Chondrocyte (in vitro differentiated cells): ENCODE results near the gene ASPN. TPM values are rescaled to one million over a fixed set of nuclear protein-coding genes. Genes with fewer than 3 reads are reported as not detected.
A peak's percentile ranks its signal among the peaks of the same experiment; 100 is the strongest.

Source experiments
- DNase-seq: peaks from one replicate; pipeline ENCODE4 v3.0.0; 2021; ENCODE audit warnings: mixed read lengths, low spot score
- H3K27ac Mint-ChIP-seq: one replicate; pipeline ENCODE4 v1.8.0; 2021; ENCODE audit warnings: mild to moderate bottlenecking, moderate library complexity, mixed read lengths; ENCODE audit not compliant: unreplicated experiment
- H3K27me3 Mint-ChIP-seq: 2 replicates; pipeline ENCODE4 v1.8.0; 2021; ENCODE audit warnings: low read depth, mixed read lengths
- H3K36me3 Mint-ChIP-seq: 2 replicates; pipeline ENCODE4 v1.8.0; 2021; ENCODE audit warnings: low read depth, mixed read lengths
- H3K4me1 Mint-ChIP-seq: 2 replicates; pipeline ENCODE4 v1.8.0; 2021; ENCODE audit warnings: low read depth, mild to moderate bottlenecking, mixed read lengths
- H3K4me3 Mint-ChIP-seq: one replicate; pipeline ENCODE4 v1.8.0; 2021; ENCODE audit warnings: mild to moderate bottlenecking, moderate library complexity, mixed read lengths; ENCODE audit not compliant: unreplicated experiment
- H3K9me3 Mint-ChIP-seq: 2 replicates; pipeline ENCODE4 v1.8.0; 2021; ENCODE audit warnings: low read depth, mixed read lengths
- CTCF ChIP-seq: fragments of 200-600 bp; sonication (generic); IDR thresholded peaks from 2 replicates; pipeline ENCODE4 v1.5.0; 2021; ENCODE audit warnings: antibody characterized with exemption, mild to moderate bottlenecking, moderate library complexity
- total RNA-seq: library from RNA; stranded (reverse); gene quantifications from 3 replicates; pipeline ENCODE4 v1.2.1, GENCODE V29; 2021

Gene ASPN
- total RNA-seq, 1 donor from 2014 or later, result 385 TPM

GRCh38 chr9:92482805-92483204 is 499 bp upstream of the ASPN start:
- no peaks in the 10 kb centered on the region for H3K36me3 Mint-ChIP-seq
- peaks cover 81% of the 10 kb centered on the region for H3K4me1 Mint-ChIP-seq
- H3K4me3 Mint-ChIP-seq, result no peak overlapping the region
- H3K27me3 Mint-ChIP-seq, result no peaks in the 10 kb centered on the region
- H3K9me3 Mint-ChIP-seq, result peaks cover 4% of the 10 kb centered on the region
- H3K27ac Mint-ChIP-seq, result peak overlapping the region; percentile 86
- TF ChIP-seq CTCF, result no peak
- no peak for DNase-seq

- peak overlapping the region; percentile 76 for H3K4me3 Mint-ChIP-seq
- no peak for TF ChIP-seq CTCF
- peaks cover 4% of the 10 kb centered on the region for H3K9me3 Mint-ChIP-seq
- no peaks in the 10 kb centered on the region for H3K27me3 Mint-ChIP-seq
- H3K36me3 Mint-ChIP-seq, result peaks cover 2% of the 10 kb centered on the region
- H3K27ac Mint-ChIP-seq, result peak overlapping the region; percentile 97
- DNase-seq, result no peak
- H3K4me1 Mint-ChIP-seq, result peaks cover 82% of the 10 kb centered on the region
Observed at GRCh38 chr9:92480986-92481633, 1.2 kb downstream of the ASPN start.

GRCh38 chr9:92480291-92480771 is 2.0 kb downstream of the ASPN start:
- TF ChIP-seq CTCF, result no peak
- Mint-ChIP-seq H3K4me1 (peaks cover 83% of the 10 kb centered on the region), H3K4me3 (peak overlapping the region; percentile 76), H3K9me3 (peaks cover 4% of the 10 kb centered on the region), H3K27ac (peak overlapping the region; percentile 97), H3K36me3 (peaks cover 6% of the 10 kb centered on the region), H3K27me3 (no peaks in the 10 kb centered on the region)
- no peak for DNase-seq

GRCh38 chr9:92479346-92479745 is 3.0 kb downstream of the ASPN start:
- peaks cover 80% of the 10 kb centered on the region for H3K4me1 Mint-ChIP-seq
- H3K9me3 Mint-ChIP-seq, result peaks cover 4% of the 10 kb centered on the region
- H3K36me3 Mint-ChIP-seq, result peaks cover 7% of the 10 kb centered on the region
- no peak for TF ChIP-seq CTCF
- DNase-seq, result no peak
- peak overlapping the region; percentile 97 for H3K27ac Mint-ChIP-seq
- no peaks in the 10 kb centered on the region for H3K27me3 Mint-ChIP-seq
- peak overlapping the region; percentile 76 for H3K4me3 Mint-ChIP-seq

GRCh38 chr9:92478783-92479182 is 3.5 kb downstream of the ASPN start:
- peaks cover 8% of the 10 kb centered on the region for H3K36me3 Mint-ChIP-seq

More at GRCh38 chr9:92478783-92479182, 3.5 kb downstream of the ASPN start:
- peak overlapping the region; percentile 45 for H3K4me3 Mint-ChIP-seq
- no peaks in the 10 kb centered on the region for H3K27me3 Mint-ChIP-seq
- DNase-seq, result no peak
- peaks cover 74% of the 10 kb centered on the region for H3K4me1 Mint-ChIP-seq
- TF ChIP-seq CTCF, result no peak
- H3K9me3 Mint-ChIP-seq, result peaks cover 4% of the 10 kb centered on the region
- H3K27ac Mint-ChIP-seq, result peak overlapping the region; percentile 97
